ENCODE results near the gene UPK1A. TPM values are rescaled to one million over a fixed set of nuclear protein-coding genes. Genes with fewer than 3 reads are reported as not detected.

Gene UPK1A
- total and polyA plus RNA-seq, 9 of the 15 experiments (the other 6 are each of a cell fraction or from before 2014, with no cell fraction given), result 0.06 to 0.13 TPM; not detected in 7

DNA sequence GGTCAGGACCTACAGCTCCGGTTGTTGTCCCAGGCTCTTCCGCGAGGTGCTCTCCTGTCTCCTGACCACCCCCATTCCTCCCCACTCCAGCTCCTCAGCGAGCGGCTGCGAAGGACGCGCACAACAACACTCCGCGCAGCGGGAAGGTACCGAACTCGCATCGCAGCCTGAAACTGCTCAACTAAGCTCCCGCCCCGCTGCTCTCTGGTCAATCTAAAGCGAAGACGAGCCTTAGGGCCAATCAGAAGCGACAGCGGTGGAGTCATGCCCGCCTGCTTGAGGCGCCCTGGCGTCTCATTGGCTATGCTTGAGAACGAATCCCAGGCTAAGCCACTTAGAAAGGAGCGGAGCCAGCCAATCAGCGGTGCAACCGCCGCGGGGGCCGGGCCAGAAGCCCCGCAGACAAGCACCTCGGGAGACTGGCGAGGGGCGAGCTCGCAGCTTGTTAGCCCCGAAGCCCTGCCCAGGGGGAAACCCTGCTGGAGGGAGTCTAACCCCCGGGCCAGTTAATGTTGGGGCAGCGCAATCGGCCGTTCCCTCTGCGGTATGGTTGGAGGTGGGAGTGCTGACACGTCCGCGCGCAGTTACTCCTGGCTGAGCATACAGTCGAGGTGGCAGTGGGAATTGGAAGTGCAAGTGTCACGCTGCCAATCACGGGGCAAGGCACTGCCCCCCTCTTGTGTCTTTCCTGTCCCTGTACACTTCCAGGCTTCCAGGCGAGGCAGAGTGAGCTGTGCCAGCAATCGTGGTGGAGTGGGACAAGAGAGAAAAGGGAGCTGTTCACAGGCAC lies 36.1 kb downstream of the UPK1A start (continued):
- TF ChIP-seq, protein P1, sequence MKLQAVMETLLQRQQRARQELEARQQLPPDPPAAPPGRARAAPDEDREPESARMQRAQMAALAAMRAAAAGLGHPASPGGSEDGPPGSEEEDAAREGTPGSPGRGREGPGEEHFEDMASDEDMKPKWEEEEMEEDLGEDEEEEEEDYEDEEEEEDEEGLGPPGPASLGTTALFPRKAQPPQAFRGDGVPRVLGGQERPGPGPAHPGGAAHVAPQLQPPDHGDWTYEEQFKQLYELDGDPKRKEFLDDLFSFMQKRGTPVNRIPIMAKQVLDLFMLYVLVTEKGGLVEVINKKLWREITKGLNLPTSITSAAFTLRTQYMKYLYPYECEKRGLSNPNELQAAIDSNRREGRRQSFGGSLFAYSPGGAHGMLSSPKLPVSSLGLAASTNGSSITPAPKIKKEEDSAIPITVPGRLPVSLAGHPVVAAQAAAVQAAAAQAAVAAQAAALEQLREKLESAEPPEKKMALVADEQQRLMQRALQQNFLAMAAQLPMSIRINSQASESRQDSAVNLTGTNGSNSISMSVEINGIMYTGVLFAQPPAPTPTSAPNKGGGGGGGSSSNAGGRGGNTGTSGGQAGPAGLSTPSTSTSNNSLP (IDR thresholded peaks at IDR 0.05; ENCODE audit: borderline replicate concordance, low read depth, low read length), result peak; percentile 77
- TF ChIP-seq NEUROD1 (IDR thresholded peaks at IDR 0.05; ENCODE audit: borderline replicate concordance, low read depth, low read length, partially characterized antibody) (peak; percentile 99), SREBF1 (IDR thresholded peaks at IDR 0.05; ENCODE audit: borderline replicate concordance, low read depth, low read length) (no peak), RBM25 (IDR thresholded peaks at IDR 0.05; ENCODE audit: low read depth, low read length, severe bottlenecking) (peak; percentile 97), PHF21A (IDR thresholded peaks at IDR 0.05; ENCODE audit: borderline replicate concordance, low read depth) (peak; percentile 8; the same call in 1 of the 2 replicates), BRD4 (IDR thresholded peaks at IDR 0.05) (no peak), CHCHD3 (CRISPR knock-in tag; IDR thresholded peaks at IDR 0.05) (no peak), SUPT5H (IDR thresholded peaks at IDR 0.05) (no peak), ASH1L (IDR thresholded peaks at IDR 0.05; ENCODE audit: borderline replicate concordance, low read depth, partially characterized antibody) (peak; percentile 99), ZNF584 (CRISPR knock-in tag; IDR thresholded peaks at IDR 0.05; ENCODE audit: low read depth) (no peak), SP2 (IDR thresholded peaks at IDR 0.05; ENCODE audit: extremely low read depth, low read depth, low read length, poor library complexity, severe bottlenecking) (peak; percentile 95), HNRNPLL (IDR thresholded peaks at IDR 0.05; ENCODE audit: low read depth, low read length, poor library complexity, severe bottlenecking) (peak; percentile 54), CREB1 (IDR thresholded peaks at IDR 0.05) (no peak), CREB1 (CRISPR knock-in tag; IDR thresholded peaks at IDR 0.05) (peak; percentile 39; the same call in 1 of the 2 replicates), FOXJ2 (tag; IDR thresholded peaks at IDR 0.05) (no peak)
- TF ChIP-seq, protein P2, sequence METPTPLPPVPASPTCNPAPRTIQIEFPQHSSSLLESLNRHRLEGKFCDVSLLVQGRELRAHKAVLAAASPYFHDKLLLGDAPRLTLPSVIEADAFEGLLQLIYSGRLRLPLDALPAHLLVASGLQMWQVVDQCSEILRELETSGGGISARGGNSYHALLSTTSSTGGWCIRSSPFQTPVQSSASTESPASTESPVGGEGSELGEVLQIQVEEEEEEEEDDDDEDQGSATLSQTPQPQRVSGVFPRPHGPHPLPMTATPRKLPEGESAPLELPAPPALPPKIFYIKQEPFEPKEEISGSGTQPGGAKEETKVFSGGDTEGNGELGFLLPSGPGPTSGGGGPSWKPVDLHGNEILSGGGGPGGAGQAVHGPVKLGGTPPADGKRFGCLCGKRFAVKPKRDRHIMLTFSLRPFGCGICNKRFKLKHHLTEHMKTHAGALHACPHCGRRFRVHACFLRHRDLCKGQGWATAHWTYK (CRISPR knock-in tag; IDR thresholded peaks at IDR 0.05), result no peak
- TF ChIP-seq, protein P3, sequence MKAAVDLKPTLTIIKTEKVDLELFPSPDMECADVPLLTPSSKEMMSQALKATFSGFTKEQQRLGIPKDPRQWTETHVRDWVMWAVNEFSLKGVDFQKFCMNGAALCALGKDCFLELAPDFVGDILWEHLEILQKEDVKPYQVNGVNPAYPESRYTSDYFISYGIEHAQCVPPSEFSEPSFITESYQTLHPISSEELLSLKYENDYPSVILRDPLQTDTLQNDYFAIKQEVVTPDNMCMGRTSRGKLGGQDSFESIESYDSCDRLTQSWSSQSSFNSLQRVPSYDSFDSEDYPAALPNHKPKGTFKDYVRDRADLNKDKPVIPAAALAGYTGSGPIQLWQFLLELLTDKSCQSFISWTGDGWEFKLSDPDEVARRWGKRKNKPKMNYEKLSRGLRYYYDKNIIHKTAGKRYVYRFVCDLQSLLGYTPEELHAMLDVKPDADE (conservative IDR thresholded peaks at IDR 0.05; ENCODE audit: control insufficient read depth, low read depth, low read length), result no peak
- TF ChIP-seq, protein P4, sequence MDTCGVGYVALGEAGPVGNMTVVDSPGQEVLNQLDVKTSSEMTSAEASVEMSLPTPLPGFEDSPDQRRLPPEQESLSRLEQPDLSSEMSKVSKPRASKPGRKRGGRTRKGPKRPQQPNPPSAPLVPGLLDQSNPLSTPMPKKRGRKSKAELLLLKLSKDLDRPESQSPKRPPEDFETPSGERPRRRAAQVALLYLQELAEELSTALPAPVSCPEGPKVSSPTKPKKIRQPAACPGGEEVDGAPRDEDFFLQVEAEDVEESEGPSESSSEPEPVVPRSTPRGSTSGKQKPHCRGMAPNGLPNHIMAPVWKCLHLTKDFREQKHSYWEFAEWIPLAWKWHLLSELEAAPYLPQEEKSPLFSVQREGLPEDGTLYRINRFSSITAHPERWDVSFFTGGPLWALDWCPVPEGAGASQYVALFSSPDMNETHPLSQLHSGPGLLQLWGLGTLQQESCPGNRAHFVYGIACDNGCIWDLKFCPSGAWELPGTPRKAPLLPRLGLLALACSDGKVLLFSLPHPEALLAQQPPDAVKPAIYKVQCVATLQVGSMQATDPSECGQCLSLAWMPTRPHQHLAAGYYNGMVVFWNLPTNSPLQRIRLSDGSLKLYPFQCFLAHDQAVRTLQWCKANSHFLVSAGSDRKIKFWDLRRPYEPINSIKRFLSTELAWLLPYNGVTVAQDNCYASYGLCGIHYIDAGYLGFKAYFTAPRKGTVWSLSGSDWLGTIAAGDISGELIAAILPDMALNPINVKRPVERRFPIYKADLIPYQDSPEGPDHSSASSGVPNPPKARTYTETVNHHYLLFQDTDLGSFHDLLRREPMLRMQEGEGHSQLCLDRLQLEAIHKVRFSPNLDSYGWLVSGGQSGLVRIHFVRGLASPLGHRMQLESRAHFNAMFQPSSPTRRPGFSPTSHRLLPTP (IDR thresholded peaks at IDR 0.05; ENCODE audit: borderline replicate concordance, extremely low read depth, insufficient read length), result peak; percentile 27

Data from K562 (cell line).